H9 (cell line): ENCODE results near the gene ITGAE. TPM values are rescaled to one million over a fixed set of nuclear protein-coding genes. Genes with fewer than 3 reads are reported as not detected.

ENCODE experiments used
- DNase-seq: peaks from one replicate; pipeline ENCODE4 v3.0.0-alpha.2; 2017
- H2AFZ ChIP-seq: one replicate; pipeline ENCODE4 v1.6.1; 2013; ENCODE audit warnings: mild to moderate bottlenecking, low read length, control low read depth, moderate library complexity
- H2AK5ac ChIP-seq: 2 replicates; pipeline ENCODE4 v1.6.1; 2013; ENCODE audit warnings: low read length, control low read depth, mixed read lengths; ENCODE audit not compliant: insufficient read length
- H2BK120ac ChIP-seq: one replicate; pipeline ENCODE4 v1.6.1; 2013; ENCODE audit warnings: low read depth, mild to moderate bottlenecking, low read length, control low read depth, inconsistent platforms; ENCODE audit not compliant: poor library complexity, severe bottlenecking
- H2BK12ac ChIP-seq: 2 replicates; pipeline ENCODE4 v1.6.1; 2013; ENCODE audit warnings: low read length, control low read depth, mixed read lengths, low read depth; ENCODE audit not compliant: insufficient read length
- H2BK15ac ChIP-seq: 2 replicates; pipeline ENCODE4 v1.6.1; 2013; ENCODE audit warnings: low read depth, low read length, control low read depth
- H2BK20ac ChIP-seq: one replicate; pipeline ENCODE4 v1.6.1; 2013; ENCODE audit warnings: low read depth, mild to moderate bottlenecking, low read length, control low read depth, inconsistent platforms; ENCODE audit not compliant: poor library complexity, severe bottlenecking
- H2BK5ac ChIP-seq: 2 replicates; pipeline ENCODE4 v1.6.1; 2013; ENCODE audit warnings: low read length, control low read depth, mixed read lengths; ENCODE audit not compliant: insufficient read length
- H3K14ac ChIP-seq: 2 replicates; pipeline ENCODE4 v1.6.1; 2013; ENCODE audit warnings: low read length, control low read depth; ENCODE audit not compliant: insufficient read depth
- H3K18ac ChIP-seq: 2 replicates; pipeline ENCODE4 v1.6.1; 2013; ENCODE audit warnings: low read depth, mild to moderate bottlenecking, mixed read lengths, low read length, control low read depth; ENCODE audit not compliant: insufficient read length
- H3K23ac ChIP-seq: 2 replicates; pipeline ENCODE4 v1.6.1; 2013; ENCODE audit warnings: low read length, control low read depth, mixed read lengths, low read depth; ENCODE audit not compliant: insufficient read length
- H3K23me2 ChIP-seq: 2 replicates; pipeline ENCODE4 v1.6.1; 2013; ENCODE audit warnings: low read depth, mild to moderate bottlenecking, mixed read lengths, low read length, control low read depth; ENCODE audit not compliant: insufficient read length, poor library complexity, severe bottlenecking
- H3K27ac ChIP-seq: 2 replicates; pipeline ENCODE4 v1.5.1; 2013; ENCODE audit warnings: low read length, control low read depth, mixed read lengths, low read depth; ENCODE audit not compliant: insufficient read length
- H3K27me3 ChIP-seq: 2 replicates; pipeline ENCODE4 v1.6.1; 2013; ENCODE audit warnings: low read length, control low read depth, inconsistent platforms; ENCODE audit not compliant: insufficient read depth
- H3K4ac ChIP-seq: 2 replicates; pipeline ENCODE4 v1.6.1; 2013; ENCODE audit warnings: low read depth, mild to moderate bottlenecking, control low read depth, inconsistent platforms, low read length, moderate library complexity
- H3K4me1 ChIP-seq: 2 replicates; pipeline ENCODE4 v1.6.1; 2013; ENCODE audit warnings: low read length, control low read depth, inconsistent platforms; ENCODE audit not compliant: insufficient read depth
- H3K4me2 ChIP-seq: 2 replicates; pipeline ENCODE4 v1.6.1; 2013; ENCODE audit warnings: low read length, control low read depth, mixed read lengths; ENCODE audit not compliant: insufficient read length, insufficient read depth
- H3K56ac ChIP-seq: 2 replicates; pipeline ENCODE4 v1.6.1; 2013; ENCODE audit warnings: low read depth, mild to moderate bottlenecking, mixed read lengths, low read length, control low read depth; ENCODE audit not compliant: insufficient read length
- H3K79me1 ChIP-seq: 2 replicates; pipeline ENCODE4 v1.6.1; 2013; ENCODE audit warnings: low read depth, mild to moderate bottlenecking, moderate library complexity, low read length, control low read depth, inconsistent platforms; ENCODE audit not compliant: insufficient read depth, poor library complexity, severe bottlenecking
- H3K79me2 ChIP-seq: 2 replicates; pipeline ENCODE4 v1.6.1; 2013; ENCODE audit warnings: low read length, control low read depth, inconsistent platforms; ENCODE audit not compliant: insufficient read depth
- H3K9ac ChIP-seq: 2 replicates; pipeline ENCODE4 v1.6.1; 2013; ENCODE audit warnings: low read length, control low read depth, mixed read lengths; ENCODE audit not compliant: insufficient read length; ENCODE audit errors: extremely low read depth
- H3K9me3 ChIP-seq: one replicate; pipeline ENCODE4 v1.6.1; 2013; ENCODE audit warnings: low read depth, low read length, inconsistent platforms; ENCODE audit not compliant: control insufficient read depth
- H3T11ph ChIP-seq: one replicate; pipeline ENCODE4 v1.6.1; 2013; ENCODE audit warnings: mild to moderate bottlenecking, low read length, control low read depth, inconsistent platforms
- H4K20me1 ChIP-seq: one replicate; pipeline ENCODE4 v1.6.1; 2013; ENCODE audit not compliant: control insufficient read depth, insufficient read length, insufficient read depth
- H4K5ac ChIP-seq: 2 replicates; pipeline ENCODE4 v1.6.1; 2013; ENCODE audit warnings: low read depth, mild to moderate bottlenecking, mixed read lengths, low read length, control low read depth; ENCODE audit not compliant: insufficient read length
- H4K8ac ChIP-seq: replicated peaks from 2 replicates; pipeline ENCODE4 v1.6.1; 2013; ENCODE audit warnings: low read length, control low read depth, mixed read lengths, low read depth; ENCODE audit not compliant: insufficient read length
- H4K91ac ChIP-seq: 2 replicates; pipeline ENCODE4 v1.6.1; 2013; ENCODE audit warnings: low read depth, mild to moderate bottlenecking, moderate library complexity, mixed read lengths, low read length, control low read depth; ENCODE audit not compliant: insufficient read length
- H3K27ac Mint-ChIP-seq, 3 experiments: 2 replicates in 2 of 3; 3 replicates in 1 of 3; pipeline ENCODE4 v1.8.0; 2020 to 2021; ENCODE audit warnings: mixed read lengths in 3 of 3, mild to moderate bottlenecking in 1 of 3, moderate library complexity in 1 of 3
- H3K27me3 Mint-ChIP-seq: 2 replicates; pipeline ENCODE4 v1.8.0; 2021; ENCODE audit warnings: low read depth, mild to moderate bottlenecking, moderate library complexity, mixed read lengths
- H3K36me3 Mint-ChIP-seq, 3 experiments: 2 replicates in 2 of 3; 3 replicates in 1 of 3; pipeline ENCODE4 v1.8.0; 2020 to 2021; ENCODE audit warnings: low read depth in 3 of 3, mixed read lengths in 3 of 3; ENCODE audit not compliant: insufficient read depth in 1 of 3
- H3K4me1 Mint-ChIP-seq, 2 experiments: 2 replicates each; pipeline ENCODE4 v1.8.0; 2020; ENCODE audit warnings: mixed read lengths in 2 of 2
- H3K4me3 Mint-ChIP-seq, 2 experiments: 2 replicates in 1 of 2; 3 replicates in 1 of 2; pipeline ENCODE4 v1.8.0; 2020 to 2021; ENCODE audit warnings: mild to moderate bottlenecking in 2 of 2, mixed read lengths in 2 of 2, moderate library complexity in 1 of 2
- H3K9me3 Mint-ChIP-seq, 2 experiments: 2 replicates in 1 of 2; 3 replicates in 1 of 2; pipeline ENCODE4 v1.8.0; 2020; ENCODE audit warnings: mild to moderate bottlenecking in 2 of 2, mixed read lengths in 2 of 2, moderate library complexity in 1 of 2
- CTCF ChIP-seq: fragments of 200-600 bp; sonication (generic); conservative IDR thresholded peaks from 3 replicates; pipeline ENCODE4 v1.8.0; 2021; ENCODE audit warnings: antibody characterized with exemption, mild to moderate bottlenecking
- whole genome bisulfite sequencing: extraction: QIAGEN DNeasy Blood & Tissue Kit; methylation state at CpG from one replicate; pipeline ENCODE4 v1.1.7; 2013; ENCODE audit warnings: missing lambda C conversion rate, low lambda C conversion rate, mixed read lengths; ENCODE audit not compliant: insufficient read length; ENCODE audit errors: extremely low coverage; 5-methylcytosine and 5-hydroxymethylcytosine counted together
- total RNA-seq: library from RNA; stranded (reverse); gene quantifications from 2 replicates; pipeline ENCODE4 v1.2.1, GENCODE V29; 2021

Gene ITGAE
- total RNA-seq, 1 experiment from 2014 or later = 23.5 TPM

DNA sequence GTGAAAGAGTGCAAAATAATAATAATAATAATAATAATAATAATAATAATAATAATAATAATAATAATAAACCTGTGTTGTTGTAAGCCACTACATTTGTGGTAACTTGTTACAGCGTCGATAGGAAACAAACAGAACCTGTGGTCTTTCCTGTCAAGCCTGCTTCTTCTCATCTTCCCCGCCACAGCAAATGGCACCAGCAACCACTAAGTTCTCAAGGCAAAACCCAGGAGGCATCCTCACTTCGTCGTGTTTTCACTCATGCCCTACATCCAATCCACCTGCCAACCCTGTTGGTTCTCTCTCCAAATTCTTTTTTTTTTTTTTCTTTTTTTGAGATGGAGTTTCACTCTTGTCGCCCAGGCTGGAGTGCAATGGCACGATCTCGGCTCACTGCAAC, 34.2 kb downstream of the ITGAE start:
- no peak overlapping the region for H4K8ac ChIP-seq
- no peaks in the 10 kb centered on the region for H3K79me1 ChIP-seq
- no peak overlapping the region for H2BK5ac ChIP-seq
- no peak overlapping the region for H2AK5ac ChIP-seq
- H3K9me3 ChIP-seq = no peaks in the 10 kb centered on the region
- H2BK20ac ChIP-seq = no peak overlapping the region
- H3K4ac ChIP-seq = no peak overlapping the region
- H3T11ph ChIP-seq = no peak overlapping the region
- H3K9ac ChIP-seq = no peak overlapping the region
- WGBS = no CpG with 5 or more reads among the region's 8 CpGs
- H2BK12ac ChIP-seq = no peak overlapping the region
- no peaks in the 10 kb centered on the region for H4K20me1 ChIP-seq
- no peak for DNase-seq
- H3K27ac ChIP-seq = no peak overlapping the region
- Mint-ChIP-seq H3K4me3 (no peak overlapping the region), H3K9me3 (peaks cover 2 to 4% of the 10 kb centered on the region in 2 experiments; a peak in 3 of 5 replicates), H3K27ac (no peak overlapping the region), H3K27me3 (no peaks in the 10 kb centered on the region; the same call in 1 of the 2 replicates), H3K4me1 (peaks cover 9 to 15% of the 10 kb centered on the region in 2 experiments), H3K36me3 (peaks cover 0 to 5% (median 0%) of the 10 kb centered on the region in 3 experiments; a peak in 2 of 7 replicates)
- no peak overlapping the region for H3K14ac ChIP-seq
- no peak overlapping the region for H3K4me2 ChIP-seq
- no peak overlapping the region for H2BK120ac ChIP-seq
- no peaks in the 10 kb centered on the region for H3K79me2 ChIP-seq
- no peak overlapping the region for H3K23ac ChIP-seq
- no peak overlapping the region for H2AFZ ChIP-seq
- no peak overlapping the region for H3K18ac ChIP-seq
- H2BK15ac ChIP-seq = no peak overlapping the region
- no peaks in the 10 kb centered on the region for H3K27me3 ChIP-seq
- H4K5ac ChIP-seq = no peak overlapping the region
- no peak for TF ChIP-seq CTCF
- no peaks in the 10 kb centered on the region for H3K23me2 ChIP-seq
- H3K4me1 ChIP-seq = no peaks in the 10 kb centered on the region; the same call in 1 of the 2 replicates
- H4K91ac ChIP-seq = no peak overlapping the region
- no peak overlapping the region for H3K56ac ChIP-seq
